NK-92 (cell line): Measurements from ENCODE around the gene COL8A2.

Experiments
- DNase-seq: peaks from one replicate; lab custom pipeline; 2025; ENCODE audit not compliant: unreplicated experiment; lab: John Stamatoyannopoulos, UW

Gene COL8A2

DNA sequence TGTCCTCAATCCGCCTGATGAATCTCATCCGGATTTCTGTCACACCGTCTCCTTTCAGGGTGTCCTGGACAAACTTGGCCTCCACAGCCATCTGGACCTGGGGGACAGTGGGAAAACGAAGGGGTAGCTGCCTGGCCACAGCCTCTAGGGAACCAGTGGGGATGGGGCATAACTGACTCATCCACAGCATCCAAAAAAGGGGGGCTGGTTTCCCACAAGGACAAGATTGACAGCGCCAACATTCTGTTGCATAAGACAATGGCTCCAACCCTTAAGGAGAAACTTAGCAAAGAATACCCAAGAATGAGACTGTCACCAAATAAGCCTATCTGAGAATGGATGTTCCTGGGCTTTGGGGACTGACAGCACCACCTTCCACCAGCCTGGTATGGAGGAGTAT, 12.2 kb upstream of the COL8A2 start:
- DNase-seq = no peak

DNA sequence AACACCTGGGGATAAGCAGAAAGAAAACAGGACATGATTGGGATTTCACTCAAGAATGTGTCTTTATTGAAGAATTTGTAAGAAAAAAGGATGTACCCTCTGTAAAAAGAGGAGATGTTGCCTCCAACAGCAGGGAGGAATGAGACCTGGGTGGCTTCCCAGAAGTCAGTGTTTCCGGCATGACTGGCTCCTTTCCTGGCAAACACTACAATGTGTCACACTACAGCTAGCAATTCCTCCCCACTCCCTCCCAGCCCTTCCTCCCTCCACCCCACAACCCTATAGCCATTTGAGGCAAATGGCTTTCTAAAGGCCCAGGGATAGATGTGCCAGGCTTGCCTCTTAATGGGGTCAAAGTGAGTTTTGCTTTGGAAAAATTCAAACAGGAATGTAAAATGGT, 11.5 kb upstream of the COL8A2 start:
- no peak for DNase-seq

DNA sequence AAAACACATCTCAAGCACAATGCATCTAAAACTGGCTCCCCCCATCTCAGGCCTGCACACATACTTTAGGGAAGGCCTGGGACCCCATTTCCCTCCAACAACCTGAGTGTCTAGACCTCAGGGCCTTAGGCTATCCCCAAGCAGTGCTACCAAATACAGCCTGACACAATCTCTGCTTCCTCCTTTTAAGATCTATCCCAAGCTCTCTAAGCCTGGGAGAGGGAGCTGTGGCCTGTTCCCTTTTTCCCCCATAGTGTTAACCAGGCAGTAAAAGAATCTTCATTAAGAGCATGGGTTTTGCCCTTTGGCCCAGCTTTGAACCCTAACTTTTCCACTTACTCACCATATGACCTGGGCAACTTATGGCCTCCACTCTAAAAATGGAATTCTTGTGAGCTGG, 10.8 kb upstream of the COL8A2 start:
- DNase-seq = no peak

DNA sequence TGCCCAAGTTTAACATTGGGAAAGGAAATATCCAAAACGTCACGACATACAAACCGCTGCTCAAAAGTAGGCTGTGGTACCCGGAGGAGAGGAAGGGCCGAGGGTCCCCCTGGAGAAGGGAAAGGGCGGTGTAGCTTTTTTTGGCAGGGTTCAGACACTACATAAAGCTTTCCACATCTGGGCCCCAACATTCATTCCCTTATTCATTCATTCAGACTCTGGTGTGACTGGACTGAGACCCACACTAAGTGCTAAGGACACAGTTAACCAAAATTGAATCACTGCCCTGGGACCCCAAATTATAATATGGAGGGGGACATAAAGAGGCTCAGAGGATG, 10.3 kb upstream of the COL8A2 start:
- no peak for DNase-seq

DNA sequence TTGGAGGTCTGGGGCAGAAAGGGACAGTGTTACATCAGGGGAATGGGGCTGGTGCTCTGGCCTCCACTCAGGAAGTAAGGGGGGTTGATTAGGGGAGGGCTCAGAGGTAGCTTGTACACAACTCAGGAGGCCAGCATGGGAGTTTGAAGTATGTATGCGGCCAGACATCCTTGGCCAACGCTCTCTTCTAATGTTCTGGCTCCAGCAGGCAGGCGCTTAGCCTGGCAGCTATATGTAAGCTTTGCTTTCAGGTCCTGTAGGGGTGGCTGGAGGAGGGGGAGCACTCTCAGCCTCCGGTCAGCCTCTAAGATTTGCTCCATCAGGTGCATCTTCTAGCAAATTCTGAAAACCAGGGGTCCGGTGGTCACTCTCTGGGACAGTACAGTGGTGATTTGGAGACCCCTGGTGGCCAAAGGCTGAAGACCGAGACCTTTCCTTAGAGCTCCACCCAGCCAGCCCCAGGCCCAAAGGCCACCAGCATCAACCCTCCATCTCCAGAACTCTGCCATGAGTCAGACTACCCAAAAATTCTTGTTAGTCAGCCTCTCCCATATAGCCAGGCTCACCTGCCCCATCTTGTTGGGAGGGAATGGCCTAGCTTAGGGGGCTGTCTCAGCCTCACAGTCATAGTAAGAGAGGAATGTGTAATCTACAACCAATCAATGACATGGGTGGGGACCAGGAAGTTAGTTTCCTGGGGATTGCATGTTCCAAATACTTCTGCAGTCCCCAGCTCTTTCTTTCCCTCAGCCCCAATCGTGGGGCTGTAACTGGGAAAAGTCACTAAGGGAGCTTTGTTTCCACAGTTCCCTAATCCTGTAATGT, 9.7 kb upstream of the COL8A2 start:
- DNase-seq = no peak

DNA sequence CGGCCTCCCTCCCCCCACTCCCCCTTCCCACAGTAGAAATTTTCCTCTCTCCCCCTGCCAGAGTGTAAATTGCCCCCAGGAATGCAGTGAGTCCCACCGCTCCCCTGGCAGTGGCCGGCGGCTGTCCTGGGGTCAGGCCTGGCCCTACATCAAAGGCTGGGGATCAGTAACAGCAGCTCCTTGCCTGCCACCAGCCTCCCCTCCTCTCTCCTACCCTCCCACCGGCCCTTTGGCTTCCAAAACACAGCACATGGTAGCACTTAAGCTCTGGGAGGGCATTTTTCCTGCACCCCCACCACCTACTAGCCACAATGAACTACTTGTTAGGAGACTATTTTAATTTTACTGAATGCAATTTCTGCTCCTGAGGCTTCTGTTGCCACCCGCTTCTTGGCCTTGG, 9.0 kb upstream of the COL8A2 start:
- no peak for DNase-seq

DNA sequence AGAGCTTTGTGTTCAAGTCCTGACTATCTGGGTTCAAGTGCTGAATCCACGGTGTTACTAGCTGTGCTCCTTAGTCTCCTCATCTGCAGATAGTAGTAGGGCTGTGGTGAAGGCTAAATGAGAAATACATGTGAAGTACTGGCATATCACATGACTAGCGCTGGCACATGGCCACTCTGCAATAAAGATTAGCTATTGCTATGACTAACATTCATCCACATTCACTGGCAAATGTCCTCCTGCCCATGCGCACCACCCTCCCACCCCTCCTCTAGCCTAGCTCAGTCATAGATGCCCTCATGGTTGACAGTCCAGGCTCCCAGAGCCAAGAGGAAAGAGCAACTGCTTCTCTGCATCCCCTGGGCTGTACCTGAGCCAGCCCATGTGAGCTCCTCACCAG, 8.5 kb upstream of the COL8A2 start:
- DNase-seq = no peak

DNA sequence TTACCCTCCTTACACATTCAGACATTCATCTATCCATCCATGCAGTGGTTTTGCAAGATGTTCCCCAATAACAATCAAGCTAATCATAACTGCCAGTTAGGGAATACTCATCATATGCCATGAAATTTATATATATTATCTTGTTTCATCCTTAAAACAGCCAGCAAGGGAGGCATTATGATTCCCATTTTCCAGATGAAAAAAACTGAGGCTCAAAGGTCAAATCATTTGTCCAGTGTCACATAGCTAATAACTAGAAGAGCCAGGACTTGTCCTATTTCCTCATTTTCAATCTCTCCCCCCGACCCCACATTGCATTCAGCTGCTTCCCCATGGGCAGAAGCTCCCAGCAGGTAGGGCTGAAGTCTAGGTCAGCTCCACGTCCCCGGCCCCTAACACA, 7.0 kb upstream of the COL8A2 start:
- no peak for DNase-seq

DNA sequence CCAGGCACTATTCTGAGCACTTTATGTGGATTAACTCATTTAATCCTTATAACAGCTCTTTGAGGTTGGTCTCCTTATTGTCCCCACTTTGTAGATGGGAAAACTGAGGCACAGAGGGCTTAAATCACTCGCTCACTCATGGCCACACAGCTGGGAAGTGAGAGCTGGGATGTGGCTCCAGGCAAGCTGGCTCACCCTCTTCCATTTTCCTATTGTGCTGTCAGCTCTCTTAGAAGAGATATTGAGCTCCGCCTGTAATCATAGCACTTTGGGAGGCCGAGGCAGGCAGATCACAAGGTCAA, 3.8 kb upstream of the COL8A2 start:
- no peak for DNase-seq

DNA sequence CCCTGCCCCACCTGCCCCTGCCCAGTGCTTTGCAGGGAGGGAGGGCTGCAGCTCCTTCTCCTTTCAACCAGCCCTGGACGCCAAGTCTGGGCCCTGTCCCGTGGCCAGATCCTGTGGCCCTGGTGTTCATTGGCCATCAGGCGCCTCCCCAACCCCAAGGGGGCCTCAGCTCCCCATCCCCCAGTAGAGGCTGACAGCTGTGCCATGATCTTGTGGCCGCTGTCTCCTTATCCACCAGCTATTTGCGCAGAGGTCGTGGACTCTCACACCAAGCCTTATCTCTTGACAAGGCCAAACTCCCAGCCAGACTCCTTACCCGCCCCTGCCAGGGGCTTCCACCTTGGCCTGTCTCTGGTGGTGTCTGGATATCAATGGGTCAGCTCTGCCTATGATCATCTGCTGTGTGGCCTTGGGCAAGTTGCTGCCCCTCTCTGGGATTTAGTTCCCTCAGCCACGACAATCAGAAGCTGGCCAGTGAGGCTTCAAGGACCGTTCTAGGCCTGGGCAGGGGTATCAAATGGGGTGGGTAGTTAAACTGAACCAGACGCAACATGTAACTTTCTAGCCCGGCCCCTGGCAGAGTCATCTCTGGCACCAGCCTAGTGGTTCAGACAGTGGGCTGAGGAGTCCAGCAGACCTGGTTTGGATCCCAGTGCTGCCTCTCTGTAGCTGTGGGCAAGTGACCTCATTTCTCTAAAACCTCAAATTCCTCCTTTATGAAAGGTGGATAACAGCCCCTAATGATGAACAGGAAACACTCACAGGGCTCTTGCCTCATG, 3.3 kb upstream of the COL8A2 start:
- no peak for DNase-seq

DNA sequence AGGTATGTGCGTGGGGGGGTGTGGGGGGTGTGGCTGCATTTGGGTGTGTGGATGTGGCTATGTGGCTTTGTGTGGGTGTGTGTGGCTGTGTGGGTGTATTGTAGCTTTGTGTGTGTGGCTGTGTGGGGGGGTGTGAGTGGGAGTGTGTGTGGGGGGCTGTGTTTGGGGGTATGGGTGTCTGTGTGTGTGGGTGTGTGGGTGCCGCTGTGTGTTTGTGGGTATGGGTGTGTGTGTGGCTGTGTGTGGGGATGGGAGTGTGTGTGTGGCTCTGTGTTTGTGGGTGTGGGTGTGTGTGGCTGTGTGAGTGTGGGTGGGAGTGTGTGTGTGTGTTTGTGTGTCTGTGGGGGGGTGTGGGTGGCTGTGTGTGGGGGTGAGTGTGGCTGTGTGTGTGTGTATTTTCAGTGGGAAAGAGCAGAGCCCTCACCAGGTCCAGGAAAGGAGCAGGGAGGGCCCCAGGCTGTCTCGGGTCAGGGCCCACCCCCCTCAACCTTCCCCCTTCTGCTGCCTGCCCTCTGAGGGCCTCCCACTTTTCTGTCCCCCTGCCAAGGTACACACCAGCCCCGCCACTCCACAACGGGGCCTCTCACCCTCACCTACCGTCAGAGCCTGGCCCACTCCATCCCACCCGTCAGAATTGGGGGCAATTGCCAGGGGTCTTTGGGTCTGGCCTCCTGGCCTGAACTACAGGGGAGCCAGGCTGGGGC, 1.9 kb upstream of the COL8A2 start:
- no peak for DNase-seq

DNA sequence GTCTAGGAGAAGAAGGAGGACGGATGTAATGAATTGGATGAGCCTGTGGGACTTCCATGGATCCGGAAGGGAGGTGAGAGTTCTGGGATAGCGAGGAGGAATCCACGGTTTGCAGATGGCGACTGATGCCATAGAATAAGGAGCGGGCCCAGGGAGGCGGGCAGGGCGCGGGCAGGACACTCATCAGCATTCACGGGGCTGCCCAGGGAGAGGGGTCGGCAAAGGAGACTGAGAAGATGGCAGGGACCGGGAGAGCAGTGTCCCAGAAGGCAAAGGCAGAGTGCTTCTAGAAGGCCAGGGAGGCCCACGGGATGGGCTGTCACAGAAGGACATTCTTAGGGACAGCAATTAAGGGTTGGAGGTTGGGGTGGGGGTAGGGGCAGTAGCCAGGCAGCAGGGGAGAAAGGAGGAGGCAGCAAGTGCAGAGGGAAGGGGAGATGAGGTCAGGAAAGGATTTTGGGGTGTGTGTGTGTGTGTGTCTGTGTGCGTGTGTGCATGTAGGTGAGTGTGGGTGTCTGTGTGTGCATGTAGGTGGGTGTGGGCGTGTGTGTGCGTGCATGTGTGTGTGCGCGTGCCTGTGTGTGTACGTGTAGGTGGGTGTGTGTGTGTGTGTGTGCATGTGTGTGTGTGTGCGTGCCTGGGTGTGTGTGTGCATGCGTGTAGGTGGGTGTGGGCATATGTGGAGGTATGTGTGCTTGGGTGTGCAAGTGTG, 1.1 kb upstream of the COL8A2 start:
- DNase-seq = no peak

DNA sequence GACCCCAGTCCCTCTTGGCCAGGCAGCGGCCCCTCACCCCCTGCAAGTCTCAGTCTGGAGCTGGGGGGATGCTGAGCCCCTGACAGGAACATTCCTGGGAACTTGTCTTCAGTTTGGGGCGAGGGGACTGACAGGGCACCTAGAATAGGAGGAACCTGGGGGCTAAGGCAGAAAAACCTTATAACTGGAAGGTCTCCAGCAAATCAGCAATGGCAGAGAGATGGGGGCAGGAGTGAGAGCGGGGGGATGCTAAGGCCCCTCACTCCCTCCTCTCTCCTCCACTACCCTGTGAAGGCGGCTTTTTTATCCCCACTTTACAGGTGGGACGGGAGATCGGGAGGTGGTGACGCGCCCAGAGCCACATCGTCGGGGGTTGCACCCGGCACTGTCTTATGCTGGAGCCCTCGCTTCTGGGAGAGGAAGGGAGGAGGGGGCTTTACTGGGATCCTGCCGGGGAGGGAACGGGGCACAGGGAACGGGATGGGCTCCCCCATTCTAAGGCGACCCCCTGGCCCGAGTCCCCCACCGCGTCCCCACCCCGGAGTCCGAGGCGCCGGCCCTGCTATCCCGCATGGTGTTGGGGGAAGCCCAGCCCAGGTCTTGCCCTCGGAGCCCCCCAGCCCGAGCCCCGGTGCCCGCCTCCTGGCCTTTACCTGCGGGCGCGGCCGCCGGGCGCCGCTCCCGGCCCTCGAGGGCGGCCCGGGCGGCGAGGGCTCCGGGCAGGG, 456 bp downstream of the COL8A2 start:
- no peak for DNase-seq

DNA sequence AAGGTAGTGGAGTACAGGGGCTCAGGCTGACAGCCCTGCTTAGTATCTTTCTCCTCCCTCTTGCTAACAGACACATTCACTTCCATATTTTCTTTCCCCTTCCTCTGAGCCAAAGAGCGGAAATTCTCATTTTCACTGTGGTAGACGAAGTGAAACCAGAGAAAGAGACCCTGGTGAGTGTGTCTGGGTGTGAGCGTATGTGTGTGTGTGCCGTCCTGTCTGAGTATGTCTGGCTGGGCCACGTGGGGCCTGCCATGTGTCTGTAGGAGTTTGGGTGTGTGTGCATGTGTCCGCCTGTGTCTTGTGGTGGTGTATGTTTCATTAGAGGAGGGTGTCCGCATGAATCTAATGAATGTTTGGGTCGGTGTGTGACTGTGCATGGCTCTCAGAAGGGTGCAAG, 1.7 kb downstream of the COL8A2 start:
- DNase-seq = no peak

DNA sequence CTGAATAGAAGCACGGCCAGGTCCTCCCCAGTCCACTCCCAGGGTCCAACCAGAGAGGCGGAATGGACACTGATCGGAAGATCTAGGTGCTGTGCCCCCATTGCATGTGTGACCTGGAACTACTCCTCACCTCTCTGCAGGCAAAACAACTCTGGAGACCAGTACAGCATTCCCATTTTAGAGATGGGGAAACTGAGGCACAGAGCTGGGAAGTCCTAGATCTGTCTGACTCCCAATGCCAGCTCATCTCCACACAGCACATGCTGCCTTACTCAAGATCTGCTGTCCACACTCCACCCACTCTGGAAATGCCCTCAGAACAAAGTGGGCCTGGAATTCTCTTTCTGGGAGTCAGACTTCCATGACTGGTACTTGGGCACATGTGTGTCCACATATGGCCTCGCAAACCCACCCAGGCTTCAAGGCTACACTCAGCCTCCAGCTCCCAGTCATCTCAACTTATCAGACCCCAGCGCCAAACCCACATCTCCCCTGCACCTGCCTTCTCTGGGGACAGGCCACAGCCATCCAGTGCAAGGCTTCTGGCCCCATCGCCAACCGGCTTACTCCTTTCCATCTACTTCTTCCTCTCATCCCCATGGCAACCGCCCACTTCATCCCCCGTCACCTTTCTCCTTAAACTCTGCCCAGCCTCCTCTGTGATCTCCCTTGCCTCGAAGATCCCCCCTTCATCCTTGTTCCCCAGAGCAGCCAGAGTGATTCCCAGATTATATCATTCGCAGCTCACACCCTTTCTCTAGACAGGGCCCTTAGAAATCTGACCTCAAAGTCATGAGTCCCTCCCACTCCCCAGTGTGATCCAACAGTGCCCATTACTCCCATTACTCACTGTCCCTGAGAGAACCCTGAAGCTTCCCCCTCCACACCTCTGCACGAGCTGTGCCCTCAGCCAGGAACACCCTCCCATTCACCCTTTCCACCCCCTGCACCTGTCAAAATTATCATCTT, 2.7 kb downstream of the COL8A2 start:
- DNase-seq = no peak

DNA sequence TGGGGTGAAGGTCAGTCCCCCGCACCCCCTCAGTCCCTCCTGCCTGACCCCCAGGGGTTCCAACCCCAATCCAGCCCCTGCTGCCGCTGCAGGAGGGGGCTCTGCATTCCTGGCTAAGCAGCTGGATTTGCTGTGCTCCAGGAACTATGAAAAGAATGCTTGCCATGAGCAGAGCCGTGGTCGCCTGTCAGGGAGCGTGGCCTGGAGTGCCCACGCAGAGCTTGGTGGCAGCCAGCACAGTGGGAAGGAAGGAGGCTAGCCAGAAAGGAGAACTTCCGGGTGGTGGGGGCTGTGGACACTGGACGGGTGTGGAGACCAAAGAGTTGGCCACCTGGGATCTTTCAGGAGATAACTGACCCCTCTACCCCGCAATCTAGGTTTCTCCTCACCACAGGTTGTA, 5.6 kb downstream of the COL8A2 start:
- DNase-seq = no peak

DNA sequence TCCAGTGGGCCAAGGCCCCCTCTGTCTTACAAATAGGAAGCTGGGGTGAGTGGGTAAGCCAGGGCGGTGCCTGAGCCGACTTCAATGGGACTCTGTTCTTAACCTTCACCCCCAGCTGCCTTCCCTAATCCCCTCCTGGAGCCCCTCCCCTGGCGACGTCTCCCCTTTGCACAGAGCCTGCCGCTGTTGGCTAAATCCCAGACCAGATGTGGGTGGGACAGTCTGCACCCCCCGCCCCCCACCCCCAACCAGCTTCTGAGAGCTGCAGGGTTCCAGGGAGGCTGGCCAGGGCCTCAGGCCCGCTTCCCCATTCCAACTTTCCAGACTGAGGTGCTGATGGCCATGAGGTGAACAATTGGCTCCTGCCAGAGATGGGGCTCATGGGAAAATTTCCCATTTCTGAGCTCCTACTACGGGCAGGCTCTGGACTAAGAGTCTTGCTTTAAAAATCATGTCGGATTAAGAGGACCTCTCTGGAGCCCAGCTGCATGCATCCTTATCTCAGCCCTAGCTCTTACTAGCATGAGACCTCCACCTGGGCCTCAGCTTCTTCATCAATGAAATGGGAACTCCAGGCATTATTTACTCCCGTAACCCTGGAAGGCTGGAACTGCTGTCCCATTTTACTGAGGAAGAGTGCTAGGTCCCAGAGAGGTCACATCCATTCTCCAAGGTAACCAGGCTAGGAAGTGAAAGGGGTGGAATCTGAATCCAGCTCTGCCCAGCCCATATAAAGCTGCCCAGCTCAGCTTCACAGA, 6.4 kb downstream of the COL8A2 start:
- no peak for DNase-seq

DNA sequence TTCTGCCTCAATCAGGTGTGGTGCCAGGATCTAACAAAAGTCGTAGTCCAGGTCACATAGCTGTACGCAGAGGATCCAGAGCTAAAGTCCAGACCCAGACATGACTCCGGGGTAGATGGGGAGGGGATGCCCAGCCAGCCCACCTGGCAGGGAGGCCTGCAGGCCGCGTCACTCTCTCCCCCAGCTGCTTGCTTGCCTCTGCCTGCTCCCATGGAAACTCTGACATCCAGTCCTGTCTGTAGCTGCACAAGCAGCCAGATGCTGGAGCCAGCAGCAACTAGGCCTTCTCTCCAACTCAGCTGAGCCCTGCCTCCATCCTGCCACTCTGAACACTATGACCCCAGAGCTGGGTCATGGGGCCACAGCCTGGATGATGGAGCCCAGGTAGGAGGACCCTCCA, 8.1 kb downstream of the COL8A2 start:
- no peak for DNase-seq

DNA sequence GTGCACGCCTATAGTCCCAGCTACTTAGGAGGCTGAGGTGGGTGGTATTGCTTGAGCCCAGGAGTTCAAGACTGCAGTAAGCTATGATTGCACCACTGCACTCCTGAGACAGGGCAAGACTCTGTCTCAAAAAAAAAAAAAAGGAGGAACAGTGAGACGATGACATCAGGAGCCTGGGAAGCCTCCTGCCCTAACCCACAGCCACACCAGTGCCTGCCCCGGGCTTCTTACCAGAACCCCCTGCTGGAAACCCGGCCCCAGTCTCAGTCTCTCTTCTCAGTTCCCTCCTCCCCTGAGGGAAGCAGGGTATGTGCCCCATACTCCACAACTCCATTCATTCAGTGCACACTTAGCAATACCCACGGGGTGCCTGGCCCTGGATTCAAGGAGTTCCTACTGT, 9.1 kb downstream of the COL8A2 start:
- no peak for DNase-seq
